PC-3 (cell line): Measurements from ENCODE around the gene DHRS11. TPM values are rescaled to one million over a fixed set of nuclear protein-coding genes. Genes with fewer than 3 reads are reported as not detected.
A peak's percentile ranks its signal among the peaks of the same experiment; 100 is the strongest.

ENCODE experiments used
- ATAC-seq: fragments of 200-7000 bp; cut with Tn5 transposase; 2 replicates; pipeline ENCODE4 v1.9.1; 2020; ENCODE audit warnings: mild to moderate bottlenecking, moderate library complexity
- BruUV-seq: library from RNA; stranded (reverse); fragments of 400-500 nt; replicated peaks from 2 replicates; lab custom pipeline; 2021; lab: Mats Ljungman, UMichigan
- CTCF ChIA-PET: fragments of 300-600 bp; sonication (Branson Sonifier 250); formaldehyde crosslinking; loops from one replicate; lab custom pipeline; 2022; ENCODE audit warnings: antibody characterized with exemption; lab: Charles Lee
- POLR2A ChIA-PET: fragments of 300-600 bp; sonication (Branson Sonifier 250); formaldehyde crosslinking; loops from one replicate; lab custom pipeline; 2022; ENCODE audit warnings: antibody characterized with exemption; ENCODE audit not compliant: unreplicated experiment; lab: Charles Lee
- DNase-seq: peaks from one replicate; pipeline ENCODE4 v3.0.0-alpha.2; 2015
- H2AFZ ChIP-seq: fragments of 300-600 bp; sonication (generic); 2 replicates; pipeline ENCODE4 v1.6.0; 2016; ENCODE audit warnings: antibody characterized with exemption, low read length
- H3F3A ChIP-seq: fragments of 300-600 bp; sonication (generic); one replicate; pipeline ENCODE4 v1.6.0; 2017; ENCODE audit warnings: antibody characterized with exemption, low read length, control low read depth, mild to moderate bottlenecking; ENCODE audit not compliant: unreplicated experiment
- H3K27ac ChIP-seq: fragments of 300-600 bp; sonication (generic); 2 replicates; pipeline ENCODE4 v1.5.1; 2016; ENCODE audit warnings: mild to moderate bottlenecking, low read length
- H3K27me3 ChIP-seq: fragments of 300-600 bp; sonication (generic); 2 replicates; pipeline ENCODE4 v1.6.1; 2016; ENCODE audit warnings: low read length, mixed read lengths
- H3K36me3 ChIP-seq: fragments of 300-600 bp; sonication (generic); 2 replicates; pipeline ENCODE4 v1.6.1; 2016; ENCODE audit warnings: low read depth, mixed run types, low read length, mixed read lengths
- H3K4me1 ChIP-seq: fragments of 300-600 bp; sonication (generic); 2 replicates; pipeline ENCODE4 v1.5.1; 2016; ENCODE audit warnings: low read length; ENCODE audit not compliant: insufficient read depth
- H3K4me2 ChIP-seq: fragments of 300-600 bp; sonication (generic); 2 replicates; pipeline ENCODE4 v1.6.0; 2016; ENCODE audit warnings: low read length
- H3K4me3 ChIP-seq: fragments of 300-600 bp; sonication (generic); 2 replicates; pipeline ENCODE4 v1.5.1; 2016; ENCODE audit warnings: mild to moderate bottlenecking, low read length, mixed read lengths
- H3K79me2 ChIP-seq: fragments of 300-600 bp; sonication (generic); 2 replicates; pipeline ENCODE4 v1.6.1; 2017; ENCODE audit warnings: low read length, mixed read lengths
- H3K9ac ChIP-seq: fragments of 300-600 bp; sonication (generic); 2 replicates; pipeline ENCODE4 v1.6.0; 2016; ENCODE audit warnings: mild to moderate bottlenecking, low read length
- H3K9me2 ChIP-seq: fragments of 300-600 bp; sonication (generic); replicated peaks from 2 replicates; pipeline ENCODE4 v1.6.1; 2016; ENCODE audit warnings: mixed run types, low read length, mixed read lengths
- H3K9me3 ChIP-seq: fragments of 300-600 bp; sonication (generic); 2 replicates; pipeline ENCODE4 v1.6.1; 2016; ENCODE audit warnings: low read length, mixed read lengths
- H4K20me1 ChIP-seq: fragments of 300-600 bp; sonication (generic); 2 replicates; pipeline ENCODE4 v1.6.1; 2016; ENCODE audit warnings: low read length, mixed read lengths
- EZH2 ChIP-seq: fragments of 300-600 bp; sonication (generic); IDR thresholded peaks from one replicate; pipeline ENCODE4 v1.6.1; 2017; ENCODE audit warnings: antibody characterized with exemption, mild to moderate bottlenecking, low read length; ENCODE audit not compliant: unreplicated experiment
- EZH2phosphoT487 ChIP-seq: fragments of 300-600 bp; sonication (generic); IDR thresholded peaks from 2 replicates; pipeline ENCODE4 v1.6.1; 2018; ENCODE audit warnings: mild to moderate bottlenecking, antibody characterized with exemption, low read length, borderline replicate concordance
- intact Hi-C: fragments of 100-400 bp; cut with micrococcal nuclease; formaldehyde crosslinking; loops from 2 replicates; pipeline ENCODE4 v1.9.0; 2023
- total RNA-seq: library from RNA; depleted of rRNA; stranded (reverse); fragments of >200 nt; gene quantifications from 2 replicates; pipeline ENCODE4 v1.2.3, GENCODE V29; 2014
- TF ChIP-seq, protein P1 (sequence below): fragments of 300-600 bp; sonication (generic); conservative IDR thresholded peaks from 2 replicates; pipeline ENCODE4 v1.5.1; 2017; ENCODE audit warnings: antibody characterized with exemption, low read depth, mild to moderate bottlenecking, low read length

Gene DHRS11
- total RNA-seq, 1 experiment from 2014 or later: 14.8 TPM

DNA sequence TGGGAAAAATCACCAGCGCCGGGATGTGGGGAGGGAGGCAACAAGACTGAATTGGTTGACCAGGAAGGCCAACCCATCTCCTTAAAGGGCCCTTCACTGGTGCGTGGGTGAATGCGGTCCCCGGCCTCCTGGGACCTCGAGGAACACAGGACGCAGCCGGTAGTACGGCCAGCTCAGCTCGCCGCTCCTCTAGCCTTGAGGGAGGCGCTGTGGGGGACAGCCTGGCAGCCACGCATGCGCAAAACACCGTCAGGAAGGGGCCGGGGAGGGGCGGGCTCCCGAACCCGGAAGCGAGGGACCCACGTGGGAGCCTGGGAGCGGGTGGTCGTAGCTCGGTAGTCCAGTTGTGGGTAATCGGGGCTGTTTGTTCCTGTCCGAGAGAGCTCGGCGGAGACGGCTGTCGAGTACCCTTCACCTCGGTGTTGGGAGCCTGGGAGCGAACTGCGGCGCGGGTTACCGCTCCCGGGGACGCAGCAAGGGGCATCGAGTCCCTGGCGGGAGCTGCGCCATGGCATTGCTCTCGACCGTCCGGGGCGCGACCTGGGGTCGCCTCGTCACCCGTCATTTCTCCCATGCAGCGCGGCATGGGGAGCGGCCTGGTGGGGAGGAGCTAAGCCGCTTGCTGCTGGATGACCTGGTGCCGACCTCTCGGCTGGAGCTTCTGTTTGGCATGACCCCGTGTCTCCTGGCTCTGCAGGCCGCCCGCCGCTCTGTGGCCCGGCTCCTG lies 9.8 kb downstream of the DHRS11 start, which contains the start of gene MRM1:
MRM1 (plus strand) TSS at position 281 of the 727 bp plus-strand sequence; CDS start at position 509, 228 bp downstream.
- Histone ChIP-seq H3K4me2 (peak within 1 kb of the TSS; percentile 99), H3K79me2 (peaks cover 39% of the 10 kb centered on the region), H3K27me3 (no peaks in the 10 kb centered on the region), H3K9me3 (no peaks in the 10 kb centered on the region), H3K9ac (peak within 1 kb of the TSS; percentile 98), H3K27ac (peak within 1 kb of the TSS; percentile 68), H3K4me1 (peaks cover 6% of the 10 kb centered on the region), H3K4me3 (peak within 1 kb of the TSS; percentile 80), H3F3A (no peaks in the 10 kb centered on the region), H2AFZ (peak within 1 kb of the TSS; percentile 78), H4K20me1 (no peaks in the 10 kb centered on the region), H3K9me2 (no peaks in the 10 kb centered on the region), H3K36me3 (no peaks in the 10 kb centered on the region)
- peak; percentile 87 for DNase-seq
- ChIA-PET POLR2A (interaction anchor here (0.6 to 0.7 kb wide), 2 partner anchors 17 to 579 kb away, joined by 3 to 4 read pairs; no protein-coding TSS in a partner anchor), CTCF (no interaction called here)
- ATAC-seq: peak; percentile 87
- TSS peak; percentile 47 for BruUV-seq
- TF ChIP-seq, protein P1, sequence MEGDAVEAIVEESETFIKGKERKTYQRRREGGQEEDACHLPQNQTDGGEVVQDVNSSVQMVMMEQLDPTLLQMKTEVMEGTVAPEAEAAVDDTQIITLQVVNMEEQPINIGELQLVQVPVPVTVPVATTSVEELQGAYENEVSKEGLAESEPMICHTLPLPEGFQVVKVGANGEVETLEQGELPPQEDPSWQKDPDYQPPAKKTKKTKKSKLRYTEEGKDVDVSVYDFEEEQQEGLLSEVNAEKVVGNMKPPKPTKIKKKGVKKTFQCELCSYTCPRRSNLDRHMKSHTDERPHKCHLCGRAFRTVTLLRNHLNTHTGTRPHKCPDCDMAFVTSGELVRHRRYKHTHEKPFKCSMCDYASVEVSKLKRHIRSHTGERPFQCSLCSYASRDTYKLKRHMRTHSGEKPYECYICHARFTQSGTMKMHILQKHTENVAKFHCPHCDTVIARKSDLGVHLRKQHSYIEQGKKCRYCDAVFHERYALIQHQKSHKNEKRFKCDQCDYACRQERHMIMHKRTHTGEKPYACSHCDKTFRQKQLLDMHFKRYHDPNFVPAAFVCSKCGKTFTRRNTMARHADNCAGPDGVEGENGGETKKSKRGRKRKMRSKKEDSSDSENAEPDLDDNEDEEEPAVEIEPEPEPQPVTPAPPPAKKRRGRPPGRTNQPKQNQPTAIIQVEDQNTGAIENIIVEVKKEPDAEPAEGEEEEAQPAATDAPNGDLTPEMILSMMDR: no peak
- TF ChIP-seq EZH2phosphoT487: no peak
- intact Hi-C loops: no loop called here

GRCh38 chr17:36602030-36602748 lies 10.5 kb downstream of the DHRS11 start:
- peak; percentile 3 for DNase-seq
- Histone ChIP-seq H3K9me2 (no peaks in the 10 kb centered on the region), H3K27ac (peak overlapping the region; percentile 68), H3K36me3 (no peaks in the 10 kb centered on the region), H3K9me3 (no peaks in the 10 kb centered on the region), H3K79me2 (peaks cover 39% of the 10 kb centered on the region), H4K20me1 (no peaks in the 10 kb centered on the region), H3K4me2 (peak overlapping the region; percentile 99), H3K9ac (peak overlapping the region; percentile 98), H2AFZ (peak overlapping the region; percentile 78), H3F3A (no peaks in the 10 kb centered on the region), H3K4me1 (peaks cover 6% of the 10 kb centered on the region), H3K27me3 (no peaks in the 10 kb centered on the region), H3K4me3 (peak overlapping the region; percentile 80)
- peak; percentile 39 for ATAC-seq
- BruUV-seq: no TSS peak
- CTCF ChIA-PET: no interaction called here
- no peak for TF ChIP-seq EZH2phosphoT487
- no peak for TF ChIP-seq EZH2
- TF ChIP-seq, protein P1: no peak
- POLR2A ChIA-PET: interaction anchor here (0.6 to 0.7 kb wide), 2 partner anchors 16 to 579 kb away, joined by 3 to 4 read pairs; no protein-coding TSS in a partner anchor
- intact Hi-C loops: no loop called here
